ENCODE results near the gene SFT2D2.
"Not testable (repeated sequence)": the region's sequence is repeated elsewhere in the genome, so short reads cannot be mapped to it uniquely, and the experiment has no call there.

SFT2D2 gene

GRCh38 chr1:168225476-168226190 lies at the start of gene SFT2D2:
SFT2D2 (plus strand) TSS chr1:168226004; CDS start chr1:168226080, 76 bp downstream.
- peak; percentile 57 for DNase-seq

GRCh38 chr1:168178227-168178637 lies 47.6 kb upstream of the SFT2D2 start:
- no peak for DNase-seq

GRCh38 chr1:168178638-168179437 lies 47.0 kb upstream of the SFT2D2 start, which contains the start of gene TIPRL:
TIPRL (plus strand) TSS chr1:168178962; CDS start chr1:168179078, 116 bp downstream.
- DNase-seq: peak; percentile 98

- DNase-seq: no peak
These were observed 46.2 kb upstream of the SFT2D2 start for GRCh38 chr1:168179438-168180147.

GRCh38 chr1:168180148-168180524 lies 45.7 kb upstream of the SFT2D2 start:
- no peak for DNase-seq

- DNase-seq: not testable (repeated sequence)
These were observed 44.6 kb upstream of the SFT2D2 start for GRCh38 chr1:168181063-168181720.

DNA sequence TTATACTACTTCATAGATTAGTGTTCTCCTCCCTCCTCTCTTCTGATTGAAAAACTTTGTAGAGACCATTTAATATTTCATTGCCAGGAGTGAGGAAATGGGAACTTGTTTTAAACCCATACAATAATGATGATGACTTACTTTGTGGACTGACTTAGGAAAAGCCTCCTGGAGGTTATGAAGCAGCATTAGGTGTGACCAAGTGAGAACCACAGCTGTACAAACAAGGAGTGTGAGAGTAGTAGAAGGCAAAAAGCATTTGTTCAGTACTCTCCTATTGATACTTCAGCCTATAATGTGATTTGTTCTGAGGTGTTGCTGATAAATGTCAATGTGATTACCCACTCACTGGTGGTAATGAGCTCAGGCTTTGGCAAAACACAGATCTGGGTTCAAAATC lies 38.6 kb upstream of the SFT2D2 start:
- DNase-seq: no peak

GRCh38 chr1:168190403-168190802 lies 35.4 kb upstream of the SFT2D2 start:
- DNase-seq: no peak

DNA sequence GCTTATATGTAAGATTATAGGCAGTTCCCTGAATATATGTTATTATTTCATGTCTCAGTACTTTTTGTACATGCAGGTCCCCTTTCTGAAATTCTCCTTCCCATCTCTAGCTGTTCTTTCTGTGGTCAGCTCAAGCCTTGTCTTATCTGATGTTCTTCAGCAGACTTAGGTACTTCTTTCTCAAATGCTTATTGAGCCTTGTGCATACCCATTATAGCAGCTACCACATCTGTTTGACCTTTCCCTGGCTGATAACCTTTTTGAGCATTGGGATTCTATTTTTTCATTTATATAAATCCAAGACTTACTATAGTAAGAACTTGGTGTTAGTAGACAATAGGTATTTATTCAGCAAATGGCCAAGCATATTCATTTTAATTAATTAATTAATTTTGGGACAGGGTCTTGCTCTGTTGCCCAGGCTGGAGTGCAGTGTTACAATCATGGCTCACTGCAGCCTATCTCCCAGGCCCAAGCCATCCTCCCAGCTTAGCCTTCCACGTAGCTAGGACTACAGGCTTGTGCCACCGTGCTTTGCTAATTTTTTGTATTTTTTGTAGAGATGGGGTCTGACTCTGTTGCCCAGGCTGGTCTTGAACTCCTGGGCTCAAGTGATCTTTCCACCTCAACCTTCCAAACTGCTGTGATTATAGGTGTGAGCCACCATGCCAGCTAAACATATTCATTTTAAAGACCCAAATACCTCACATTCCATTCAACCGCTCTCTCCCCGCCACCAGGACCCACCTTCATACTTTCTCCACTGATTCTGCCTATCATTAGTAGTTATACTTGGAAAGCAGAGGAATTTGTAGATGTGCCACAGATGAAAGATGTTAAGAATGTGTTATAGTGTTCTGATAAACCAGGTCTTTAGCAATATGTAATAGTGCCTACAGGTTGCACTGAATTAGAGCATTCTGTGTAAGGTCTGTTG lies 30.3 kb upstream of the SFT2D2 start:
- DNase-seq: no peak

- DNase-seq: no peak
These were observed 26.7 kb upstream of the SFT2D2 start for GRCh38 chr1:168199056-168199455.

GRCh38 chr1:168202941-168203654 lies 22.7 kb upstream of the SFT2D2 start:
- DNase-seq: no peak

DNA sequence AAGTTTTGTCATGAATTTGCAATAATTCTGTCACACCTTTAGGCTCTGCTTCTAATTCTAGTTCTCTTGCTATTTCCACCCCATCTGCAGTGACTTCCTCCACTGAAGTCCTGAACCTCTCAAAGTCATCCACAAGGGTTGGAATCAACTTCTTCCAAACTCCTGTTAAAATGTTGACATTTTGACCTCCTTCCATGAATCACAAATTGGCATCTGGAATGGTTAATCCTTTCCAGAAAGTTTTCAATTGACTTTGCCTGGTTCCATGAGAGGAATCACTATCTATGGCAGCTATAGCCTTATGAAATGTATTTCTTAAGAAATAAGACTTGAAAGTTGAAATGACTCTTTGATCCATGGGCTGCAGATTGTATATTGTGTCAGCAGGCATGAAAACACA lies 19.7 kb upstream of the SFT2D2 start:
- DNase-seq: no peak

- not testable (repeated sequence) for DNase-seq
These were observed 18.1 kb upstream of the SFT2D2 start for GRCh38 chr1:168207673-168208072.

GRCh38 chr1:168210312-168210711 lies 15.5 kb upstream of the SFT2D2 start:
- no peak for DNase-seq

DNA sequence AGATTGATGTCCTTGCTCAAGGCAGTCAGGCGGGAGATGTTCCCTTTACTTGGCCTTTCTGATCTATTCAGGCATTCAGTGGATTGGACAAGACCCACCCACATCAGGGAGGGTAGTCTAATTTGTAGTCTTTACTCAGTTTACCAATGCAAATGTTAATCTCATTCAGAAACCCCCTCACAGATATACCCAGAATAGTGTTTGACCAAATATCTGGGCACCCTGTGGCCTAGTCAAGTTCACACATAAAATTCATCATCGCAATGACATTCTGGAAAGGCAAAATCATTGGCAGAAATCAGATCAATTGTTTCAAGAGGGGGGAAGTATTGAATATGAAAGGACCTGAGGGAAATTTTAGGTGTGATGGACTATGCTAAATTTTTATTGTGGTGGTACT lies 12.5 kb upstream of the SFT2D2 start:
- DNase-seq: no peak

GRCh38 chr1:168216171-168216570 lies 9.6 kb upstream of the SFT2D2 start:
- DNase-seq: no peak

- DNase-seq: no peak
These were observed 8.1 kb upstream of the SFT2D2 start for GRCh38 chr1:168217664-168218063.

DNA sequence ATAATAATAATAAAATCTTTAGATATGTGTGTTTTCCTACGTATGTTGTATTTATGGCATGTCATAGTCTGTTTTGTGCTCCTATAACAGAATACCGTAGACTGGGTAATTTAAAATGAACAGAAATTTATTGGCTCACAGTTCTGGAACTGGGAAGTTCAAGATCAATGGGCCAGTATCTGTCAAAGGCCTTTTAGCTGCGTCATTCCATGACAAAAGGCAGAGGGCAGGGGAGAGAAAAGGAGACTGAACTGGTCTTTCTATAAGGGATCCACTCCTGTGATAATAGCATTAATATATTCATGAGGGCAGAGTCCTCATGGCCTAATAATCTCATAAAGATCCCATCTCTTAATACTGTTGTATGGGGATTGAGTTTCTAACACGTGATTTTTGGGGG lies 7.1 kb upstream of the SFT2D2 start:
- no peak for DNase-seq

- DNase-seq: no peak
These were observed 5.3 kb upstream of the SFT2D2 start for GRCh38 chr1:168220470-168220871.

- DNase-seq: no peak
These were observed 4.5 kb upstream of the SFT2D2 start for GRCh38 chr1:168221275-168221674.

GRCh38 chr1:168223261-168223660 lies 2.5 kb upstream of the SFT2D2 start:
- DNase-seq: no peak
